ENCODE results near the gene MORC2. TPM values are rescaled to one million over a fixed set of nuclear protein-coding genes. Genes with fewer than 3 reads are reported as not detected.
A peak's percentile ranks its signal among the peaks of the same experiment; 100 is the strongest.

MORC2 gene
- total and polyA plus RNA-seq, 10 of the 15 experiments (the other 5 are each of a cell fraction or from before 2014, with no cell fraction given), result 1.7 to 16.3 (median 9.0) TPM

GRCh38 chr22:30922151-30922611 is 46.4 kb downstream of the MORC2 start (continued):
- TF ChIP-seq PBX3 (IDR thresholded peaks at IDR 0.05; ENCODE audit: insufficient replicate concordance, low read depth, low read length) (no peak), SREBF1 (IDR thresholded peaks at IDR 0.05; ENCODE audit: low read length) (no peak), EP300 (IDR thresholded peaks at IDR 0.05; ENCODE audit: borderline replicate concordance in 1 of 2, control insufficient read depth in 1 of 2, low read depth in 2 of 2, low read length in 2 of 2) (no peak), MEF2A (IDR thresholded peaks at IDR 0.05; ENCODE audit: insufficient read depth, low read depth, low read length) (no peak), DPF2 (IDR thresholded peaks at IDR 0.05) (peak; percentile 37; the same call in 1 of the 2 replicates), NFYA (IDR thresholded peaks at IDR 0.05; ENCODE audit: borderline replicate concordance, low read depth, low read length) (no peak), MYC (IDR thresholded peaks at IDR 0.05; ENCODE audit: insufficient read depth, insufficient read length, insufficient replicate concordance, low read length, severe bottlenecking) (peak; percentile 74), CEBPB (IDR thresholded peaks at IDR 0.05; ENCODE audit: borderline replicate concordance in 1 of 2, low read depth in 2 of 2, low read length in 2 of 2) (no peak), HCFC1 (IDR thresholded peaks at IDR 0.05; ENCODE audit: low read length) (peak; percentile 51), SMARCA5 (IDR thresholded peaks at IDR 0.05) (0 out of 2 replicates have a peak, but pooled peaks have one; percentile 42), RB1 (IDR thresholded peaks at IDR 0.05; ENCODE audit: borderline replicate concordance) (peak; percentile 52; the same call in 1 of the 2 replicates), SMC3 (IDR thresholded peaks at IDR 0.05; ENCODE audit: borderline replicate concordance, low read length) (no peak), ZNF207 (IDR thresholded peaks at IDR 0.05; ENCODE audit: borderline replicate concordance) (0 out of 2 replicates have a peak, but pooled peaks have one; percentile 21), POLR2AphosphoS2 (IDR thresholded peaks at IDR 0.05; ENCODE audit: low read depth, low read length) (no peak), TCF7 (IDR thresholded peaks at IDR 0.05; ENCODE audit: borderline replicate concordance) (no peak), GATAD2B (conservative IDR thresholded peaks at IDR 0.05; ENCODE audit: low read depth) (peak; percentile 76), CHD2 (IDR thresholded peaks at IDR 0.05; ENCODE audit: borderline replicate concordance, low read depth, low read length) (peak; percentile 91), NBN (IDR thresholded peaks at IDR 0.05) (peak; percentile 75; the same call in 1 of the 2 replicates), RCOR1 (conservative IDR thresholded peaks at IDR 0.05; ENCODE audit: low read depth, low read length) (no peak), JUND (IDR thresholded peaks at IDR 0.05; ENCODE audit: low read depth, low read length) (no peak)
- TF ChIP-seq, protein P1, sequence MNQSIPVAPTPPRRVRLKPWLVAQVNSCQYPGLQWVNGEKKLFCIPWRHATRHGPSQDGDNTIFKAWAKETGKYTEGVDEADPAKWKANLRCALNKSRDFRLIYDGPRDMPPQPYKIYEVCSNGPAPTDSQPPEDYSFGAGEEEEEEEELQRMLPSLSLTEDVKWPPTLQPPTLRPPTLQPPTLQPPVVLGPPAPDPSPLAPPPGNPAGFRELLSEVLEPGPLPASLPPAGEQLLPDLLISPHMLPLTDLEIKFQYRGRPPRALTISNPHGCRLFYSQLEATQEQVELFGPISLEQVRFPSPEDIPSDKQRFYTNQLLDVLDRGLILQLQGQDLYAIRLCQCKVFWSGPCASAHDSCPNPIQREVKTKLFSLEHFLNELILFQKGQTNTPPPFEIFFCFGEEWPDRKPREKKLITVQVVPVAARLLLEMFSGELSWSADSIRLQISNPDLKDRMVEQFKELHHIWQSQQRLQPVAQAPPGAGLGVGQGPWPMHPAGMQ (IDR thresholded peaks at IDR 0.05; ENCODE audit: borderline replicate concordance), result no peak
- TF ChIP-seq, protein P2, sequence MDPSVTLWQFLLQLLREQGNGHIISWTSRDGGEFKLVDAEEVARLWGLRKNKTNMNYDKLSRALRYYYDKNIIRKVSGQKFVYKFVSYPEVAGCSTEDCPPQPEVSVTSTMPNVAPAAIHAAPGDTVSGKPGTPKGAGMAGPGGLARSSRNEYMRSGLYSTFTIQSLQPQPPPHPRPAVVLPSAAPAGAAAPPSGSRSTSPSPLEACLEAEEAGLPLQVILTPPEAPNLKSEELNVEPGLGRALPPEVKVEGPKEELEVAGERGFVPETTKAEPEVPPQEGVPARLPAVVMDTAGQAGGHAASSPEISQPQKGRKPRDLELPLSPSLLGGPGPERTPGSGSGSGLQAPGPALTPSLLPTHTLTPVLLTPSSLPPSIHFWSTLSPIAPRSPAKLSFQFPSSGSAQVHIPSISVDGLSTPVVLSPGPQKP (IDR thresholded peaks at IDR 0.05; ENCODE audit: low read depth, low read length), result no peak
- TF ChIP-seq, protein P3, sequence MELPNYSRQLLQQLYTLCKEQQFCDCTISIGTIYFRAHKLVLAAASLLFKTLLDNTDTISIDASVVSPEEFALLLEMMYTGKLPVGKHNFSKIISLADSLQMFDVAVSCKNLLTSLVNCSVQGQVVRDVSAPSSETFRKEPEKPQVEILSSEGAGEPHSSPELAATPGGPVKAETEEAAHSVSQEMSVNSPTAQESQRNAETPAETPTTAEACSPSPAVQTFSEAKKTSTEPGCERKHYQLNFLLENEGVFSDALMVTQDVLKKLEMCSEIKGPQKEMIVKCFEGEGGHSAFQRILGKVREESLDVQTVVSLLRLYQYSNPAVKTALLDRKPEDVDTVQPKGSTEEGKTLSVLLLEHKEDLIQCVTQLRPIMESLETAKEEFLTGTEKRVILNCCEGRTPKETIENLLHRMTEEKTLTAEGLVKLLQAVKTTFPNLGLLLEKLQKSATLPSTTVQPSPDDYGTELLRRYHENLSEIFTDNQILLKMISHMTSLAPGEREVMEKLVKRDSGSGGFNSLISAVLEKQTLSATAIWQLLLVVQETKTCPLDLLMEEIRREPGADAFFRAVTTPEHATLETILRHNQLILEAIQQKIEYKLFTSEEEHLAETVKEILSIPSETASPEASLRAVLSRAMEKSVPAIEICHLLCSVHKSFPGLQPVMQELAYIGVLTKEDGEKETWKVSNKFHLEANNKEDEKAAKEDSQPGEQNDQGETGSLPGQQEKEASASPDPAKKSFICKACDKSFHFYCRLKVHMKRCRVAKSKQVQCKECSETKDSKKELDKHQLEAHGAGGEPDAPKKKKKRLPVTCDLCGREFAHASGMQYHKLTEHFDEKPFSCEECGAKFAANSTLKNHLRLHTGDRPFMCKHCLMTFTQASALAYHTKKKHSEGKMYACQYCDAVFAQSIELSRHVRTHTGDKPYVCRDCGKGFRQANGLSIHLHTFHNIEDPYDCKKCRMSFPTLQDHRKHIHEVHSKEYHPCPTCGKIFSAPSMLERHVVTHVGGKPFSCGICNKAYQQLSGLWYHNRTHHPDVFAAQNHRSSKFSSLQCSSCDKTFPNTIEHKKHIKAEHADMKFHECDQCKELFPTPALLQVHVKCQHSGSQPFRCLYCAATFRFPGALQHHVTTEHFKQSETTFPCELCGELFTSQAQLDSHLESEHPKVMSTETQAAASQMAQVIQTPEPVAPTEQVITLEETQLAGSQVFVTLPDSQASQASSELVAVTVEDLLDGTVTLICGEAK (IDR thresholded peaks at IDR 0.05; ENCODE audit: borderline replicate concordance), result peak; percentile 49; the same call in 1 of the 2 replicates

Data from GM12878 (cell line).